ENCODE results near the gene ZMIZ1.
"Not testable (repeated sequence)": the region's sequence is repeated elsewhere in the genome, so short reads cannot be mapped to it uniquely, and the experiment has no call there.

Gene ZMIZ1

DNA sequence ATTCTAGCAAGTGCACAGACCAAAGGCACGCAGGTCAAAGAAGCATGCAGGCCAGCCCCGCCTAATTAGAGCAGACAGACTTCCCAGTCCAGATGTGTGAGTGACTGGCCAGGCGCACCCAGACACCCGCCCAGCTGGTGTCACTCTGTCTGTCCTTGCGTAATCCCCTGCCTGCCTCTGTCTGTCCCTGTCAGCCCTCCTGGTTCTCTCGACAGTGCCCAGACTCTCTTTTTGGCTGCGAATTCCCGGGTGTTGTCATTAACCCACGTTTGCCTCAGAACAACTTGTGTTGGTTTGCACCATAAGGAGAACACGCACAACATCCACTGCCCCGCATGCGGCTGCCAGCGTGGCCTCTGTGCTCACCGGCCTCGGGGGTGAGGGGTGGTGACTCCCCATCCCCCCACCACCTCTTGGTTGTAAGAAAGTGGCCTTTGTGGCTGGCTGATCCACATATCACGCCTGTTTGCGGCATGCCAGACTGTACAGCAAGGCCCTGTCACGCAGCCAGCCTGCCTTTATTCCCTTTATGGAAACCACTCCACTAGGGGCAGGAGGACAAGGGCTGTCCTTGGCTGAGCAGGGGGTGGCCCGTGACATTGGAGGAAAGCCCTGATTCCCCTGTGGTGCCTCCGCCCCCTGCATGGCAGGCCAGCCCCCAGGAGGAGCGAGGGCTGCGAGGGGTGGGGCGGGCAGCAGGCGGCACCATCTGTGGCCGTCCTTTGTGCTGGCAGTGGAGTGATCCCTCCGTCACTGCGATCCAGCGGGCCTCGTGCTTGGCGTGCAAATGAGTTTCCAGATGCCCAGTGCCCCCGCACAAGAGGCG, 205.7 kb downstream of the ZMIZ1 start:
- DNase-seq: no peak

DNA sequence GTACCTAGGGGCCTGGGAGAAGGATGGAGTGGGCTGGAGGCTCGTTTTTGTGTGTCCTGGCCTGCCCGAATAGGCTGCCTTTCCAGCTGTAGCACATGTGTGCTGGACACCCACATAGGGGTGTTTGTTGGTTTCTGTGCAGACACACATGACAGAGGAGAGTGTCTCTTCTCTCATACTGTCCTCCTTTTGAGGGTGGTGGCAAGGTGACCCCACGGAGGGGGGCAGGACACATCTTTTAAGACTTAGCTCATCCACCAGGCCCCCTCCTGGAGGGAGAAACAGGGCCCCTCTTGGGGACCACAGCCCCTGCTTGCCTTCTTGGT, 206.3 kb downstream of the ZMIZ1 start:
- no peak for DNase-seq

- no peak for DNase-seq
Measured at GRCh38 chr10:79275431-79275851, 206.7 kb downstream of the ZMIZ1 start.

DNA sequence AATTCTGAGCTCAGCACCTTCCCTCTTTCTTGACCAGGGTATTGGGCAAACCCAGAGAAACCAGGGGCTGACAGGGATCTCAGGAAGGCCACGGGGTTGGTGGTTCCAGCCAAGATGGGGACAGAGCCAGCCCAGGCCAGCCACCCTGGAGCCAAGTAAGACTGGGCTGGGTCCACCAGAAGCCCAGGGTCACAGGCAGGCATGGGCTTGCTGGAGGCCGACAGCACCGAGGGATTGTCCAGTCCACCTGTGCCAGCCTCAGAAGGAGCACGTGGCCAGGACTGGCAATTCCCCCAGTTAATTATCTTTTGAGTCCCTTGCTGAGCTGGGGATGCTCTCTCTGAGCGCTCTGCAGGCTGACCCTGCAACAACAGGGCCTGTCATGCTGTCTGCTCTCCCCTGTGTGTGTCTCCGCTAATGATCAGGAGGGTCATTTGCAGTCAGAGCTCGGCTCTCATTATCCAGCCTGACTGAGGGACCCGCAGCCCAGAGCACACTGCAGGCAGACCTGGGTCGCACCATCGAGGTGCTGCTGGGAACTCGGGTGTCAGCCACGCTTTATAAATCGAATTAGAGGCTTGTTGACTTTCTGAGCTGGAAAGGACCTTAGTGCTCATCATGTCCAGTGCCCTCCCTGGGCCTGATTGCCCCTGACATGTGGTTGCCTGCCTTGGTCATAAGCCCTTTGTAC, 209.0 kb downstream of the ZMIZ1 start:
- DNase-seq: no peak

DNA sequence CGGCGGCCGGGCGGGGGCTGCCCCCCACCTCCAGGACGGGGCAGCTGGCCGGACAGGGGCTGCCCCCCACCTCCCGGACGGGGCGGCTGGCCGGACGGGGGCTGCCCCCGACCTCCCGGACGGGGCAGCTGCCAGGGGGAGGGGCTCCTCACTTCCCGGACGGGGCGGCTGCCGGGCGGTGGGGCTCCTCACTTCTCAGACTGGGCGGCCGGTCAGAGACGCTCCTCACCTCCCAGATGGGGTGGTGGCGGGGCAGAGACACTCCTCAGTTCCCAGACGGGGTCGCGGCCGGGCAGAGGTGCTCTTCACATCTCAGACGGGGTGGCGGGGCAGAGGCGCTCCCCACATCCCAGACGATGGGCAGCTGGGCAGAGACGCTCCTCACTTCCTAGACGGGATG, 210.3 kb downstream of the ZMIZ1 start:
- not testable (repeated sequence) for DNase-seq

GRCh38 chr10:79280956-79281355, 212.2 kb downstream of the ZMIZ1 start:
- no peak for DNase-seq

DNA sequence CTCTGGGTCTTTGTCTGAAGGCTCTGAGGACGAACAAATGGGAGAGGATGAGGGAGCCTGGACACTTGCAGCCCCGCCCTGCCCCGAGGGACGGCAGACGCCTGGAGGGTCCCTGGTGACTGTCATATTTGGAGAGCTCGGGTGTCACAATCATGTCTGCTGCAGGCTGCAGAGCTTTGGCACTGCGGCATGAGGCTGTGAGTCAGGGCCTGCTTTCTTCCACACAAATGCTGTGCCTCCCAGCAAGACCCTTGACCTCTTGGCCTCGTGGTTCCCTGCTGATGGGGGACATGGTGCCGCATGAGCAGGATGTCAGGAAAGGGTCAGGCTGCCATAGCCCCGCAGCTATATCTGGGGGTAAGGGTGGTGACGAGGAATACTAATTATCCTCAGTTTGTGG, 213.6 kb downstream of the ZMIZ1 start:
- no peak for DNase-seq

GRCh38 chr10:79283616-79284015, 214.8 kb downstream of the ZMIZ1 start:
- DNase-seq: no peak

- no peak for DNase-seq
Measured at GRCh38 chr10:79284158-79284871, 215.5 kb downstream of the ZMIZ1 start.

- DNase-seq: no peak
Measured at GRCh38 chr10:79285315-79286197, 216.8 kb downstream of the ZMIZ1 start.

DNA sequence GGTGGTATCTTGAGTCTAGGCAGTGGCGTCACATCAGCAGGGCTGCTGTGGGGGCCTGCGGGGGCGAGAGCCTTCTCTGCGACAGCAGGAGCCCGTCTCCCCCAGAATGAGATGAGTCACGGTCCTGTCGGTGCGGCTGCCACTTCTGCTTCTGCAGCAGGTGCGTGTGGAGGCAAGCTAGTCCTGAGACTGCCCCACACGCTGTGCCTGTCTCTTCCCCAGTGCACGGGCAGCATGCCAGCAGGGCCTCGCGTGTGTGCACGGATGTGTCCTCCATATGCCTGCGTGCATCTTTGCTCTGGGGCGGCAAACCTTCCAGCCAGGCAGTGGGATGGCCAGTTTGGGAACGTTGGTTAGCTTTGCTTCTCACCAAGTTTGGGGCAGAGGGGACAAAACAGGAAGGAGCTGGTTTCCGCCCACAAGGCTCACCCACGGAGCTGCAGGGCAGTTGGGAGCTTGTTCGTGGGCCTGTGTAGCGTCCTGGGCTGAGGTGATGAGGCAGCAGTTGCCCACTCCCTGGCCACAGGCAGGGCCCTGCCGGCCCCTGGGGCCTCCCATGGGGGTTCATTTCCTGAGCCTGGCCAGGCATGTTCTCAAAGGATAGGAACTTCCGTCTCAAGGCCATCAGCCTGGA, 217.7 kb downstream of the ZMIZ1 start:
- DNase-seq: no peak

DNA sequence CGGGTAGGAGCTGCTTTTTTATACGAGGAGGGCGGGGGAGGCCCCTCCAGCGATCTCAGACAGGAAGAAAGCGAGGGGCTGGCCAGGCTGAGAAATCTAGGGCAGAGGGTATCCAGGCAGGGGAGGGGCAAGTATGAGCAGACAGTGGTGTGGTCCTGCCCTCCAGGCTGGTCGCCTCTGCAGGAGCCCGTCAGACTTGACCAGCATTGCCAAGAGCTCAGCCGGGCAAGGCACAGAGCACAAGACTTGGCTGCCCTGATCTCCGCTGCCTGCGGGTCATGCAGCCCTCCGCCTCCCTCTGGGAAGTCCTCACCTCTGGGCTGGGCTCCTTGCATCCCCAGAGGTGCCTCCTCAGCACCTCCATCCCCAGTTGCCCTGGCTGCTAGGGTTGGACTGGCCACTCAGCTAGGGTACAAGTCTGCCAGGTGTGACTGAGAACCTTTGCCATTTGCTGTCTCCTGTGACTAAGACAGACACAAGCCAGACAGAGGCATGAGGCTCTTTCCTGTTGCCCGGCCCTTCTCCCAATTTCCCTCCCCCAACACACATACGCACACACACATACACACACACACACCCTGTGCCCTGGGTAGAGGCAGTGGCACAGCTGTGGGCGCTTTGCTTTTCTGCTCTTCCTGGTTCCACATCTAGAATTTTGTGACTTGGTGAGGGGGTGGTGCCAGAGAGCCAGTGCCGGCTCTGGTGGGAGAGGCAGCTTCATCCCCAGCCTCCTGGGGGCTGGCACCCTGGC, 219.4 kb downstream of the ZMIZ1 start:
- no peak for DNase-seq

DNA sequence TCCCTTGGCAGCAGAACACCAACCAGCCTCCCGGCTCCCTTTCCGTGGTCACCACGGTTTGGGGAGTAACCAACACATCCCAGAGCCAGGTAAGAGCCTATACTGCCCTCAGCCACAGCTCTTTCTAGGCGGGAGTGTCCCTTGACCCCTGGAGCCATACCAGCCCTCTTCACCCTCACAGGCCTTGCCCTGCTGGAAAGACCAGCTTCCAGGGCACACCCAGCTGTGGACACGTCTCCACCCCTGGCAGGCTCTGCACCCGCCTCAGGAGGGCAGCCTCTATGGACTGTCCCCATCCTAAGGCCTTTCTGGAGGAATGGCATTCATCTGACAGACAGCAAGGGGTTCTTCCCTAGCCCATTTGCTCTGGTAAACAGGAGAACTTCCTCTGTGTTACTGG, 221.0 kb downstream of the ZMIZ1 start:
- DNase-seq: no peak

DNA sequence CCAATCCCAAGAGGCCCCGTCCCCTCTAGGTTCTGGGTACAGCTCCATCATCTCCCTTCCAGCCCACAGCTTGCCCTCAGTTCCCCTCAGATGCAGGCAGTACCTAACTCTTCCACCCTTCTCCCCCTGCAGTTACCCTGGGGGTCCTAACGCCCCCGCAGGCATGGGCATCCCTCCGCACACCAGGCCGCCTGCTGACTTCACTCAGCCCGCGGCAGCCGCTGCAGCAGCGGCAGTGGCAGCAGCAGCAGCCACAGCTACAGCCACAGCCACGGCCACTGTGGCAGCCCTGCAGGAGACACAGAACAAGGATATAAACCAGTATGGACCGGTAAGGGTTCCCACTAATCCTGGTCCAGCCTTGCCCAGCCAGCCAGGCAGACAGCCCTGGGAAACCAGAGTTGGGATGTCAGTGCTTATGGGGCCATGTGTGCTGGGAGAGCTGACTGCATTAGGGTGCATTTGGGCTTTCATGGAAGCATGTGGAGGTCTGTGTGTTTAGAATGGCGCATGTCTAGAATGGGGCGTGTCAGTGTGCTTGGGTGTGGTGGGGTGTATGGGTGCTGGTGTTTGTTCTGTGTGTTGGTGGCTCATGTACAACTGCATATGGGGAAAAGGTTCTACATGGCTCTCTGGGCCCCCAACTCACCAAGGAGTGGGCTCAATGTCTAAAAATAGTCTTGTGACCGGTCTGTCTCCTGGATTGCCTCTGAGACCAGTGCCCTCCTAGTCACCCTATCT, 223.4 kb downstream of the ZMIZ1 start:
- DNase-seq: no peak

GRCh38 chr10:79292891-79293746, 224.4 kb downstream of the ZMIZ1 start:
- DNase-seq: no peak

GRCh38 chr10:79293841-79294581, 225.2 kb downstream of the ZMIZ1 start:
- DNase-seq: no peak

DNA sequence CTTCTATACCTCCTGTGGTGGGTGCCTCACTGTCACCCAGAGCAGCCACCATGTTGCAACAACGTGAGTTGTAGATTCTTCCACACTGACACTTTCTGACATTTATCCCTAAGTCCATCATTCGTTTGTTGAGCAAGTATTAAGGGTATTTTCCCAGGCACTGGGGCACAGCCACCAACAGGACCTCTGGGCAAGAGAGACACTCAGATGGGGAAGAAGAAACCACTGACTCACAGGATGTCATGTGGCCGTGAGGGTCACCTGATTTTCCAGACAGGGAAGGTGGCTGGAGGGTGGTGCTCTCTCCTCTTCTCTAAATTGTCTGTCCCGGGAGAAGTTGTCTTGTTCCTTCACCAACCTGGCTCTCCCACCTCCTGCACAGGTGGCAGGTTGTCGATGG, 226.8 kb downstream of the ZMIZ1 start:
- DNase-seq: no peak

DNA sequence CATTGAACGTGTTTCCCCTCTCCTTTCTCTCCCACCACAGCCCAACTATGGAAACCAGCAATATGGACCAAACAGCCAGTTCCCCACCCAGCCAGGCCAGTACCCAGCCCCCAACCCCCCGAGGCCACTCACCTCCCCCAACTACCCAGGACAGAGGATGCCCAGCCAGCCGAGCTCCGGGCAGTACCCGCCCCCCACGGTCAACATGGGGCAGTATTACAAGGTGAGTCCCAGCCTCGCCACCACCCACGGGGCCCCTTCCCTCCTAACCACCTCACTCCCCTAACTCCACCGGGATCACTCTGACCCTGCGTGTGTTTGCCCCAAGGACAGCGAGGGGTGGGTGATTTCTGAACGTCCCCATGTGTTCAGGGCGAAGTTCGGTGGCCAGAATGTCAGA, 227.7 kb downstream of the ZMIZ1 start:
- DNase-seq: no peak

Data from NCI-H187 (cell line).